ENCODE measurements around the gene GABRG3. TPM values are rescaled to one million over a fixed set of nuclear protein-coding genes. Genes with fewer than 3 reads are reported as not detected.

GABRG3 gene
- total and polyA plus RNA-seq, 8 donors, result 0.35 TPM; not detected in 7

- Histone ChIP-seq H3K27me3 (no peaks in the 10 kb centered on the region), H3K4me1 (no peaks in the 10 kb centered on the region), H3K36me3 (no peaks in the 10 kb centered on the region), H3K27ac (no peak overlapping the region), H3K4me3 (no peak overlapping the region), H3K9me3 (no peaks in the 10 kb centered on the region)
- DNase-seq (no peak), FAIRE-seq (no peak), ATAC-seq (no peak)
- TF ChIP-seq CTCF (IDR thresholded peaks at IDR 0.05), result no peak
- WGBS, 2 donors, result 62 to 73% methylated on average over 3 of the region's 3 CpGs
- intact Hi-C loops (cut with DNase I), result no loop called here
Observed at GRCh38 chr15:27084844-27085243, 113.9 kb downstream of the GABRG3 start.

GRCh38 chr15:27086149-27086548, 115.2 kb downstream of the GABRG3 start:
- intact Hi-C loops (cut with DNase I), result no loop called here
- H3K27ac ChIP-seq, result no peak overlapping the region
- H3K4me3 ChIP-seq, result no peak overlapping the region
- H3K27me3 ChIP-seq, result no peaks in the 10 kb centered on the region
- no peaks in the 10 kb centered on the region for H3K4me1 ChIP-seq
- H3K9me3 ChIP-seq, result no peaks in the 10 kb centered on the region
- 49 to 54% methylated on average over 5 of the region's 5 CpGs for WGBS, 2 donors
- TF ChIP-seq CTCF (IDR thresholded peaks at IDR 0.05), result no peak
- no peak for ATAC-seq
- no peak for FAIRE-seq
- H3K36me3 ChIP-seq, result no peaks in the 10 kb centered on the region
- DNase-seq, result no peak

GRCh38 chr15:27086805-27087204, 115.8 kb downstream of the GABRG3 start:
- no peak overlapping the region for H3K4me3 ChIP-seq
- no peak for FAIRE-seq
- no peak for TF ChIP-seq CTCF (IDR thresholded peaks at IDR 0.05)

GRCh38 chr15:27087651-27088583, 116.9 kb downstream of the GABRG3 start:
- H3K9me3 ChIP-seq, result no peaks in the 10 kb centered on the region
- H3K4me3 ChIP-seq, result no peak overlapping the region
- H3K27ac ChIP-seq, result no peak overlapping the region
- FAIRE-seq (no peak), DNase-seq (no peak), ATAC-seq (no peak)
- TF ChIP-seq CTCF (IDR thresholded peaks at IDR 0.05), result no peak
- no peaks in the 10 kb centered on the region for H3K4me1 ChIP-seq
- WGBS, 2 donors, result 88 to 90% methylated on average over 27 of the region's 27 CpGs
- no peaks in the 10 kb centered on the region for H3K36me3 ChIP-seq
- intact Hi-C loops (cut with DNase I), result no loop called here
- H3K27me3 ChIP-seq, result no peaks in the 10 kb centered on the region

More at GRCh38 chr15:27086805-27087204, 115.8 kb downstream of the GABRG3 start:
- 73 to 79% methylated on average over 11 of the region's 11 CpGs for WGBS, 2 donors
- DNase-seq (no peak), ATAC-seq (no peak)
- no peaks in the 10 kb centered on the region for H3K27me3 ChIP-seq
- no peaks in the 10 kb centered on the region for H3K36me3 ChIP-seq
- no peaks in the 10 kb centered on the region for H3K4me1 ChIP-seq
- no peak overlapping the region for H3K27ac ChIP-seq
- H3K9me3 ChIP-seq, result no peaks in the 10 kb centered on the region
- intact Hi-C loops (cut with DNase I), result no loop called here
